C4-2B (cell line): ENCODE results near the gene ESR2.
A peak's percentile ranks its signal among the peaks of the same experiment; 100 is the strongest.
"Not testable (repeated sequence)": the region's sequence is repeated elsewhere in the genome, so short reads cannot be mapped to it uniquely, and the experiment has no call there.

Experiments used
- H3K27ac ChIP-seq: fragments of 450-650 bp; 2 replicates; pipeline ENCODE4 v1.5.1; 2017
- ZFX ChIP-seq: fragments of 450-650 bp; IDR thresholded peaks from 2 replicates; pipeline ENCODE4 v1.6.1; 2017
- TF ChIP-seq, protein P1 (sequence below): fragments of 450-650 bp; conservative IDR thresholded peaks from 2 replicates; pipeline ENCODE4 v1.5.1; 2017; ENCODE audit warnings: mild to moderate bottlenecking

The ESR2 gene

DNA sequence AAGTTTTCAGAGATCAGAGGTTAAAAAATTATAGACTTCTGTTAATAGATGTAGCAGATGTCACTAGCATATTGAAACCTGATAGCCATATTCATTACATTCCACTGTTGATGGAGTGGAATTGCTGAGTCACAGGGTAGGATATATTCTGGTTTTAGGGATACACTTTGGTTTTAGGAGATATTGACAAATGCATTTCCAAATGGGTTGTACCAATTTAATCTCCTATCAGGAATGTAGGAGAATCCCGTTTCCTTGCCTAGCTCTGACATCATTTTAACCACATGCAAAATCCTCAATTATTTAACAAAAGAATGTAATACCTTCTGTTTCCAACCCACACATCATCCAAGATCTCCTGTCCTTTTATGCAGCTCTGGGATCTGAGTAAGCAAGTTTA lies 30.7 kb upstream of the ESR2 start:
- H3K27ac ChIP-seq = no peak overlapping the region

DNA sequence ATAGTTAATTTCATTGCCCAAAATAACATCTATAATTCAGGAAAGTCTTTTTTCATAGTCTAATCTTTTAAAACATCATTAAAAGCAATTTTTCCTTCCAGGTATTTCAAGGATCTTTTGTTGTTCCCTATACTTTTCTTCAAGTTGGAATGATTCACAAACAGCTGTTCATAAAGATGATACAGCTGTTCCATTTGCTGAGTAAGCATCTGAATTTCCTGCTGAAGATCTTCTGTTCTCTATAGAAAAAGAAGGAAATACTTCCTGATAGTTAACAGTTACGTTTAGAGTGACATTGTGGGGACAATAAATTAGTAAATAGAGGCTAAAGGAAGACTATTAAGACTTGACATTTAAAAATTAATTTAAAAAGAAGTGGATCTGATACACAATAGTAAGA lies 30.3 kb upstream of the ESR2 start:
- TF ChIP-seq, protein P1, sequence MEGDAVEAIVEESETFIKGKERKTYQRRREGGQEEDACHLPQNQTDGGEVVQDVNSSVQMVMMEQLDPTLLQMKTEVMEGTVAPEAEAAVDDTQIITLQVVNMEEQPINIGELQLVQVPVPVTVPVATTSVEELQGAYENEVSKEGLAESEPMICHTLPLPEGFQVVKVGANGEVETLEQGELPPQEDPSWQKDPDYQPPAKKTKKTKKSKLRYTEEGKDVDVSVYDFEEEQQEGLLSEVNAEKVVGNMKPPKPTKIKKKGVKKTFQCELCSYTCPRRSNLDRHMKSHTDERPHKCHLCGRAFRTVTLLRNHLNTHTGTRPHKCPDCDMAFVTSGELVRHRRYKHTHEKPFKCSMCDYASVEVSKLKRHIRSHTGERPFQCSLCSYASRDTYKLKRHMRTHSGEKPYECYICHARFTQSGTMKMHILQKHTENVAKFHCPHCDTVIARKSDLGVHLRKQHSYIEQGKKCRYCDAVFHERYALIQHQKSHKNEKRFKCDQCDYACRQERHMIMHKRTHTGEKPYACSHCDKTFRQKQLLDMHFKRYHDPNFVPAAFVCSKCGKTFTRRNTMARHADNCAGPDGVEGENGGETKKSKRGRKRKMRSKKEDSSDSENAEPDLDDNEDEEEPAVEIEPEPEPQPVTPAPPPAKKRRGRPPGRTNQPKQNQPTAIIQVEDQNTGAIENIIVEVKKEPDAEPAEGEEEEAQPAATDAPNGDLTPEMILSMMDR = no peak
- TF ChIP-seq ZFX = no peak
- no peak overlapping the region for H3K27ac ChIP-seq

More for the DNA sequence above, 30.7 kb upstream of the ESR2 start:
- no peak for TF ChIP-seq ZFX

DNA sequence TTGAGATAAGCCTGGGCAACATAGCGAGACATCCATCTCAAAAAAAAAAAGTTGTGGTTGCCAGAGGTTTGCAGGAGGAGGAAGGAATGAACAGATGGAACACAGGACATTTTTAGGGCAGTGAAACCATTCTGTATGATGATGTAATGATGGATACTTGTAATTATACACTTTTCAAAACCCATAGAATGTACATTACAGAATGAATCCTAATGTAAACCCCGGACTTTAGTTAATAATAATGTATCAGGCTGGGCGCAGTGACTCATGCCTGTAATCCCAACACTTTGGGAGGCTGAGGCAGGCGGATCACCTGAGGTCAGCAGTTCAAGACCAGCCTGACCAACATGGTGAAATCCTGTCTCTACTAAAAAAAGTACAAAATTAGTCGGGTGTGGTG lies 26.2 kb upstream of the ESR2 start:
- not testable (repeated sequence) for H3K27ac ChIP-seq

DNA sequence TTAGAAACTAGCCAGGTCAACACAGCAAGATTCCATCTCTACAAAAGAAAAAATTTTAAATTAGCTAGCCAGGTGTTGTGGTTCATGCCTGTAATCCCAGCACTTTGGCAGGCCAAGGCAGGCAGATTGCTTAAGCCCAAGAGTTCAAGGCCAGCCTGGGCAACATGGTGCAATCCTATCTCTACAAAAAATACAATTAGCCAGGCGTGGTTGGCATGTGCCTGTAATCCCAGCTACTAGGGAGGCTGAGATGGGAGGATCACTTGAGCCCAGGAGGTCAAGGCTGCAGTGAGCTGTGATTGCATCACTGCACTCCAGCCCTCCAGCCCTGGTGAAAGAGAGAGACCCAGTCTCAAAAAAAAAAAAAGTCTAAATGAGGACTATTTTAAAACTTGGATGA lies 24.5 kb upstream of the ESR2 start:
- H3K27ac ChIP-seq = not testable (repeated sequence)

DNA sequence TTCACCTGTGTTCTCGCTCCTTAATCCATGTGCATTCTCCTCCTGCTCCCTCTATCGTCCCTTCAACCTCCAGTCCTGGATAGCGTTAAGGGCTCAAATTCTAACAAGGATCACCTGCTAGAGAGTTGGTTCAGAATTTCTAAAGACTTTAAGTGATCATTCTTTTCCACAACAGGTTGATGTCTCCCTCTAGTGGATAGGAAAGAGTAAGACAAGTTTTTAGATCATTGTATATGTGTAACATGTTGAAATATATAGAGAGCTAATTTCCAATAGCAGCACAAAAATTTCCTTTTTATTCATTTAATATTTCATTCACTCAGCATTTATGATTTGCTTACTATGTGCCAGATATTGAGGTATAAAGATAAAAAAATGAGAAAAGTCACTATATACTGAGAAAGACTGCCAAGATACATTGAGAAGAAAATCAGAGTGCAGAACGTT lies 9.3 kb upstream of the ESR2 start:
- TF ChIP-seq, protein P1 = peak; percentile 96
- TF ChIP-seq ZFX = no peak
- H3K27ac ChIP-seq = no peak overlapping the region

DNA sequence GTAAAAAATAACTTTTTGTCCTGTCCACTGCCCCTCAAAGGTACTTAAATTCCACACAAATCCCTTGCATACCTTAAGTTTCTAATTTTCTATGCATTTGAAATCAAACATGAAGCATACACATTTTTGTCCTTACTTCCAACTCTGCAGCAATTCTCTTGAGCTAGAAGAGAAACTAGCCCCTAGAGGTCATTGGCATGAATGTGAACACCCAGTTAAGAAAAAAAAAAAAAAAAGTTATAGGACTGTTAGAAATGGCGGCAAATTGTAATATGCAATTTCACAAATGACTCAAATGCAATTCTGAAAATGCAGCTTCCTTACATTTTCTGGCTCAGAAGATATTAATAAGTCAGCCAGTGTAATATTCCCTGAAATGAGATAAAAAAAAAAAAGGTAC lies 4.6 kb upstream of the ESR2 start:
- no peak overlapping the region for H3K27ac ChIP-seq
- TF ChIP-seq, protein P1 = peak; percentile 13; the same call in 1 of the 2 replicates
- no peak for TF ChIP-seq ZFX

DNA sequence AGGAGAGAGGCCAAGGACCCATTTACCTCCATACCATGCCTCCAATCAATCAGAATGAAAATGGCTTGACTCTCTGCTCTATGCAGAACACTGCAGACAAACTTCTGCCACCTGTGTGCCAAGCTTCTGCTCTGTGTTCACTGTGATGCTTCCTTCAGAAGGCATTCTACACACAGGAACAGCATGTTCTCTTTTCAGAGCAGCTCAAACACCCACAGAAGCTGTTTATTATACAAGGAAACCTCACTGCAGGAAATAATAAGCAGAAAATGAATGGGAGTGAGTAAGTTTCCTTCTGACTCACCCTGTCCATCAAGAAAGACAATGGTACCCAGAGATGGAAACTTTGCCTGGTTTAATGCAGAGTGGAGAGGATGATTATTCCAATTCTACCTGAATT lies 2.4 kb upstream of the ESR2 start:
- H3K27ac ChIP-seq = no peak overlapping the region
- TF ChIP-seq, protein P1 = no peak
- TF ChIP-seq ZFX = no peak

DNA sequence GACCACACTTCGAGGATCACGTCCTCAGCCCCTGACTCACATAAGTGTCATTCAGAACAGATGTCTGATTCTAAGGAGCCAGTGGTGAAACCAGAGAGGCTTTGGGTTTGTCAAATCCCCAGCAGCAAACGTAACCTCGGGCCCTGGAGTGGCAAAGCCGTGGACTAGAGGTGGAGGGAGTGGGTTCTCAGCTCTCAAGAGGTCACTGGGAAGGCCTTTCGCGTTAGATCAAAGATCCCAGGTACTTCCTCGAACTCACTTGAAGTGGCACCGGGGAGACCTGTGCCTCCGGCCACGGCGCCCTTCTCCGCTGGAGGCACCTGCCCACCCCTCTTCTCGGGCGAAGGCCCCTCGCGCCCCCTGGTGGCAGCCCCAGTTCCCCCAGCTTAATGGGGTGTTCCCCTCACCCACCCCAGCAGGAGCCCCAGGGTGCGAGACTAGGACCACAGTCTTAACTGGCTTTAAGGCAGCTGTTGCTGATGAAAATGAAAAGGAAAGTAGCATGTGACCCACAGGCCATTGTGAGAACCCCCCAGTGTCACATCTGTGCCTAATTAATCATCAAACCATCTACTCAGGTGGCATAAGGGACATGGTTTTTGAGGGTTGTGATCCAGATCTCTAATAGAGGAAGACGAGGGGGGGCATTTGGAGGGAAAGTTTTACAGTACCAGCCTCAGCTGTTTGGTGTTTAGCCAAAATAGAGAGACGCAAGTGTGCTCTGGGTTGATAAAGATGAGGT lies 672 bp upstream of the ESR2 start:
- TF ChIP-seq, protein P1 = peak; percentile 96
- no peak for TF ChIP-seq ZFX
- H3K27ac ChIP-seq = no peak overlapping the region

DNA sequence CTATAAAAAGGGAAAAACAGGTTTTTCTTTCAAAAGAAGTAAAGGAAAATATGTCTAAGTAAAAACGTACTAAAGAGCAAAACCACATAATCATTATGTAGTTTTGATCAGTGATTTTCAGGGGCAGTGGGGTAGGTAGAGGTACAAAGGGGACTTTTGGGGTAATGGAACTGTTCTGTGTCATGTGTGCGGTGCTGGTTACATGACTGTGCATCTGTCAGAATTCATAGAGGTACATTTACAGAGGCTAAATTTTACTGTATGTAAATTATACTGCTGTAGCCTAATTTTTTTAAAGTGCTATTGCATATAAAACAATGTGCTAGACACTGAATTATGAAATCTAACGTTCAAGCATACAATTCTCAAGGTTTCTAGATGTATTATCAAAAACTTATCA lies 2.0 kb downstream of the ESR2 start:
- TF ChIP-seq, protein P1 = no peak
- TF ChIP-seq ZFX = no peak
- no peak overlapping the region for H3K27ac ChIP-seq
